ENCODE data around the gene ARSG.

Gene ARSG

DNA sequence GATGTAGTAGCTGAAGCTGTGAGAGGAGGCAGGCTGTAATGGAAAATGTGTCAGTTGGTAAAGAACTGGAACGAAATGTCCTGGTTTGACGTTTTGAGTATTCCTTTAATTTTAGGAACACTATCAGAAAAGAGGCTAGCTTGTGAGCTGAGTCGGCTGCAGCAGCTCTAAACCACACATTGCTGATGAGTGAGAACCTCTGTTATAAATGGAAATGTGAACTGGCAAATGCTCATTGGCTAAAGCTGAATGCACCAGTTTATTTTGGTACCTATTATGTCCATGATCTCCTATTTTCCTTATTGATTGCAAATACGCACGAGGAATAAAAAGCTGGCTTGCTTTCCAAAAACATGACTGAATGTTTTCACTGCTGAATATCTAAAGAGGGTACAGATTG is 177.0 kb downstream of the ARSG start:
- CTCF ChIA-PET: interaction anchor here (0.7 to 16.1 kb wide), 15 partner anchors 8 to 505 kb away, joined by 3 to 177 read pairs (median 8); partner anchors contain the start of gene WIPI1
- DNase-seq (ENCODE audit: low read depth, low spot score): no peak

GRCh38 chr17:68468788-68469187 is 177.5 kb downstream of the ARSG start:
- no peak overlapping the region for H3K4me3 ChIP-seq (ENCODE audit: low read depth, low read length)
- POLR2A ChIA-PET: no interaction called here
- CTCF ChIA-PET: interaction anchor here (0.7 to 16.1 kb wide), 14 partner anchors 8 to 308 kb away, joined by 3 to 177 read pairs (median 6); partner anchors contain the start of gene WIPI1
- TF ChIP-seq, protein P1, sequence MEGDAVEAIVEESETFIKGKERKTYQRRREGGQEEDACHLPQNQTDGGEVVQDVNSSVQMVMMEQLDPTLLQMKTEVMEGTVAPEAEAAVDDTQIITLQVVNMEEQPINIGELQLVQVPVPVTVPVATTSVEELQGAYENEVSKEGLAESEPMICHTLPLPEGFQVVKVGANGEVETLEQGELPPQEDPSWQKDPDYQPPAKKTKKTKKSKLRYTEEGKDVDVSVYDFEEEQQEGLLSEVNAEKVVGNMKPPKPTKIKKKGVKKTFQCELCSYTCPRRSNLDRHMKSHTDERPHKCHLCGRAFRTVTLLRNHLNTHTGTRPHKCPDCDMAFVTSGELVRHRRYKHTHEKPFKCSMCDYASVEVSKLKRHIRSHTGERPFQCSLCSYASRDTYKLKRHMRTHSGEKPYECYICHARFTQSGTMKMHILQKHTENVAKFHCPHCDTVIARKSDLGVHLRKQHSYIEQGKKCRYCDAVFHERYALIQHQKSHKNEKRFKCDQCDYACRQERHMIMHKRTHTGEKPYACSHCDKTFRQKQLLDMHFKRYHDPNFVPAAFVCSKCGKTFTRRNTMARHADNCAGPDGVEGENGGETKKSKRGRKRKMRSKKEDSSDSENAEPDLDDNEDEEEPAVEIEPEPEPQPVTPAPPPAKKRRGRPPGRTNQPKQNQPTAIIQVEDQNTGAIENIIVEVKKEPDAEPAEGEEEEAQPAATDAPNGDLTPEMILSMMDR (IDR thresholded peaks at IDR 0.05; ENCODE audit: insufficient read depth, low read length, missing control alignments): no peak
- DNase-seq (ENCODE audit: low read depth, low spot score): no peak

More for the DNA sequence above, 177.0 kb downstream of the ARSG start:
- TF ChIP-seq, protein P1 (IDR thresholded peaks at IDR 0.05; ENCODE audit: insufficient read depth, low read length, missing control alignments): no peak
- H3K4me3 ChIP-seq (ENCODE audit: low read depth, low read length): no peak overlapping the region
- POLR2A ChIA-PET: no interaction called here

All from AG04449 (cell line).